HG03135 (cell line): ENCODE measurements around the gene HDDC2.

ENCODE experiments used
- ATAC-seq: cut with Tn5 transposase; IDR thresholded peaks from one replicate; pipeline ENCODE4 v1.9.1; 2021; ENCODE audit warnings: mild to moderate bottlenecking, moderate library complexity; ENCODE audit not compliant: unreplicated experiment

The HDDC2 gene

GRCh38 chr6:125271486-125272159 is 30.1 kb downstream of the HDDC2 start:
- no peak for ATAC-seq

- ATAC-seq: no peak
Observed at GRCh38 chr6:125270380-125270779, 31.4 kb downstream of the HDDC2 start.

- no peak for ATAC-seq
Observed at GRCh38 chr6:125269328-125269985, 32.3 kb downstream of the HDDC2 start.

- no peak for ATAC-seq
Observed at GRCh38 chr6:125268765-125269164, 33.0 kb downstream of the HDDC2 start.

GRCh38 chr6:125267806-125268523 is 33.8 kb downstream of the HDDC2 start:
- no peak for ATAC-seq

GRCh38 chr6:125264476-125264875 is 37.3 kb downstream of the HDDC2 start:
- no peak for ATAC-seq

- ATAC-seq: no peak
Observed at GRCh38 chr6:125262016-125263013, 39.5 kb downstream of the HDDC2 start.

- ATAC-seq: no peak
Observed at GRCh38 chr6:125259354-125259736, 42.4 kb downstream of the HDDC2 start.

- no peak for ATAC-seq
Observed at GRCh38 chr6:125258651-125259353, 43.0 kb downstream of the HDDC2 start.

GRCh38 chr6:125257351-125257750 is 44.4 kb downstream of the HDDC2 start:
- ATAC-seq: no peak

GRCh38 chr6:125255201-125255600 is 46.6 kb downstream of the HDDC2 start:
- ATAC-seq: no peak

GRCh38 chr6:125254321-125254720 is 47.4 kb downstream of the HDDC2 start:
- ATAC-seq: no peak

- ATAC-seq: no peak
Observed at GRCh38 chr6:125253881-125254280, 47.9 kb downstream of the HDDC2 start.

- no peak for ATAC-seq
Observed at GRCh38 chr6:125252891-125253290, 48.9 kb downstream of the HDDC2 start.

GRCh38 chr6:125251516-125252220 is 50.1 kb downstream of the HDDC2 start:
- no peak for ATAC-seq

GRCh38 chr6:125250511-125250910 is 51.3 kb downstream of the HDDC2 start:
- no peak for ATAC-seq

- ATAC-seq: no peak
Observed at GRCh38 chr6:125248136-125248535, 53.6 kb downstream of the HDDC2 start.

GRCh38 chr6:125246566-125246965 is 55.2 kb downstream of the HDDC2 start:
- no peak for ATAC-seq

GRCh38 chr6:125245523-125246264 is 56.1 kb downstream of the HDDC2 start:
- no peak for ATAC-seq
